OCI-LY7 (cell line): ENCODE measurements around the gene TLE3.

ENCODE experiments used
- CTCF ChIP-seq: fragments of 200-600 bp; sonication (generic); conservative IDR thresholded peaks from 2 replicates; pipeline ENCODE4 v1.5.1; 2014; ENCODE audit warnings: mild to moderate bottlenecking, antibody characterized with exemption, low read length, moderate library complexity, mixed read lengths
- EZH2phosphoT487 ChIP-seq: fragments of 200-600 bp; sonication (generic); IDR thresholded peaks from 2 replicates; pipeline ENCODE4 v1.6.1; 2018; ENCODE audit warnings: low read depth, borderline replicate concordance, mild to moderate bottlenecking, mixed run types, antibody characterized with exemption, low read length, moderate library complexity, mixed read lengths

GRCh38 chr15:70112074-70112395 lies 14.3 kb upstream of the TLE3 start:
- TF ChIP-seq CTCF (no peak), EZH2phosphoT487 (no peak)
